A549 (cell line): Measurements from ENCODE around the gene NFATC3. TPM values are rescaled to one million over a fixed set of nuclear protein-coding genes. Genes with fewer than 3 reads are reported as not detected.

ENCODE experiments used
- ATAC-seq, 2 experiments: fragments of 200-7000 bp in 1 of 2; fragments of >200 bp in 1 of 2; cut with Nextera tagmentation in 1 of 2; cut with Tn5 transposase in 1 of 2; 3 replicates each; pipeline versions ENCODE4 v1.8.0 to v1.9.1; 2018 to 2020; ENCODE audit warnings: mild to moderate bottlenecking in 1 of 2, moderate library complexity in 1 of 2
- CTCF ChIA-PET: fragments of 300-600 bp; sonication (Branson Sonifier 250); formaldehyde crosslinking; extraction: SDS; loops from one replicate; lab custom pipeline; 2021; ENCODE audit warnings: antibody characterized with exemption, inconsistent platforms; lab: Yijun Ruan, JAX
- POLR2A ChIA-PET: fragments of 350-600 bp; formaldehyde crosslinking; extraction: SDS; loops from one replicate; lab custom pipeline; 2021; ENCODE audit warnings: antibody characterized with exemption, inconsistent platforms; lab: Yijun Ruan, JAX
- DNase-seq, 2 experiments: peaks; one replicate each; pipeline versions ENCODE4 v3.0.0 to v3.0.0-alpha.2; 2011 to 2016; ENCODE audit warnings: low read depth in 1 of 2, low spot score in 1 of 2
- FAIRE-seq: peaks from 2 replicates; lab custom pipeline; 2011; peaks lifted over from hg19 to GRCh38; lab: Jason Lieb, UNC
- H3K27ac ChIP-seq, 2 experiments: fragments of >200 bp; sonication (Bioruptor Twin); formaldehyde crosslinking; 3 replicates each; pipeline ENCODE4 v1.5.1; 2016 to 2017
- H3K4me1 ChIP-seq: fragments of >200 bp; sonication (Bioruptor Twin); formaldehyde crosslinking; 3 replicates; pipeline ENCODE4 v1.6.1; 2016
- H3K4me2 ChIP-seq: fragments of >200 bp; sonication (Bioruptor Twin); formaldehyde crosslinking; 3 replicates; pipeline ENCODE4 v1.6.1; 2016
- H3K4me3 ChIP-seq: fragments of >200 bp; sonication (Bioruptor Twin); formaldehyde crosslinking; 3 replicates; pipeline ENCODE4 v1.5.1; 2016
- H3K9me3 ChIP-seq: fragments of >200 bp; sonication (Bioruptor Twin); formaldehyde crosslinking; 3 replicates; pipeline ENCODE4 v1.6.1; 2016
- BHLHE40 ChIP-seq: IDR thresholded peaks from 2 replicates; pipeline ENCODE4 v1.6.1; 2012; ENCODE audit warnings: low read depth, low read length, inconsistent platforms
- CEBPB ChIP-seq, 2 experiments: fragments of >200 bp in 1 of 2; sonication (Bioruptor Twin) in 1 of 2; formaldehyde crosslinking in 1 of 2; IDR thresholded peaks; 2 replicates each; pipeline ENCODE4 v1.6.1; 2012 to 2016
- CHD4 ChIP-seq: fragments of 200-600 bp; sonication (generic); IDR thresholded peaks from 2 replicates; pipeline ENCODE4 v1.6.1; 2016; ENCODE audit warnings: antibody characterized with exemption, mild to moderate bottlenecking, borderline replicate concordance
- CTCF ChIP-seq: fragments of >200 bp; sonication (Bioruptor Twin); formaldehyde crosslinking; IDR thresholded peaks from 3 replicates; pipeline ENCODE4 v1.5.1; 2016
- EHMT2 ChIP-seq: fragments of 200-600 bp; sonication (generic); IDR thresholded peaks from 2 replicates; pipeline ENCODE4 v1.6.1; 2016; ENCODE audit warnings: antibody characterized with exemption, low read depth, mild to moderate bottlenecking, moderate library complexity
- EP300 ChIP-seq, 2 experiments: fragments of >200 bp; sonication (Bioruptor Twin); formaldehyde crosslinking; IDR thresholded peaks; 2 replicates in 1 of 2; 3 replicates in 1 of 2; pipeline ENCODE4 v1.6.1; 2016 to 2017
- ESRRA ChIP-seq: fragments of 150-350 bp; IDR thresholded peaks from 2 replicates; pipeline ENCODE4 v1.6.1; 2014; ENCODE audit warnings: mild to moderate bottlenecking, low read length, borderline replicate concordance
- FOSB ChIP-seq: fragments of 250-450 bp; sonication (Bioruptor Pico); IDR thresholded peaks from 2 replicates; pipeline ENCODE4 v1.5.0; 2020; ENCODE audit warnings: mild to moderate bottlenecking, moderate library complexity
- GATA3 ChIP-seq: IDR thresholded peaks from 2 replicates; pipeline ENCODE4 v1.6.1; 2012; ENCODE audit warnings: borderline replicate concordance
- HES2 ChIP-seq: fragments of >200 bp; sonication (Bioruptor Twin); formaldehyde crosslinking; IDR thresholded peaks from 2 replicates; pipeline ENCODE4 v1.6.1; 2016
- HEYL ChIP-seq: fragments of 250-450 bp; sonication (Bioruptor Pico); IDR thresholded peaks from 2 replicates; pipeline ENCODE4 v1.8.0; 2021; ENCODE audit warnings: mild to moderate bottlenecking, moderate library complexity
- KDM5A ChIP-seq: fragments of 200-600 bp; sonication (generic); IDR thresholded peaks from 2 replicates; pipeline ENCODE4 v1.6.1; 2016; ENCODE audit warnings: antibody characterized with exemption, mild to moderate bottlenecking
- MAFK ChIP-seq: fragments of 450-650 bp; IDR thresholded peaks from 2 replicates; pipeline ENCODE4 v1.6.1; 2014; ENCODE audit not compliant: partially characterized antibody
- MYC ChIP-seq: IDR thresholded peaks from 2 replicates; pipeline ENCODE4 v1.6.1; 2012; ENCODE audit warnings: mild to moderate bottlenecking, inconsistent platforms, low read length, improper control_type of control experiment, borderline replicate concordance
- NFE2L2 ChIP-seq: fragments of 150-350 bp; conservative IDR thresholded peaks from 2 replicates; pipeline ENCODE4 v1.6.1; 2014; ENCODE audit warnings: low read length
- NPAS2 ChIP-seq: fragments of 250-450 bp; sonication (Bioruptor Pico); IDR thresholded peaks from 2 replicates; pipeline ENCODE4 v1.8.0; 2022; ENCODE audit warnings: mild to moderate bottlenecking, moderate library complexity, borderline replicate concordance
- PBX3 ChIP-seq: IDR thresholded peaks from 2 replicates; pipeline ENCODE4 v1.6.1; 2012
- POLR2AphosphoS2 ChIP-seq: conservative IDR thresholded peaks from 2 replicates; pipeline ENCODE4 v1.6.1; 2012; ENCODE audit warnings: low read length, improper control_type of control experiment, inconsistent platforms
- RFX5 ChIP-seq: fragments of 450-650 bp; IDR thresholded peaks from 2 replicates; pipeline ENCODE4 v1.7.1; 2014; ENCODE audit warnings: antibody characterized with exemption, mild to moderate bottlenecking, moderate library complexity
- RNF2 ChIP-seq: fragments of 200-600 bp; sonication (generic); IDR thresholded peaks from 2 replicates; pipeline ENCODE4 v1.6.1; 2016; ENCODE audit warnings: low read depth, mild to moderate bottlenecking, antibody characterized with exemption, moderate library complexity, borderline replicate concordance
- ZFP36 ChIP-seq: fragments of 450-650 bp; IDR thresholded peaks from 2 replicates; pipeline ENCODE4 v1.6.1; 2014; ENCODE audit warnings: borderline replicate concordance; ENCODE audit not compliant: partially characterized antibody
- ZNF302 ChIP-seq: fragments of 250-450 bp; sonication (Bioruptor Pico); IDR thresholded peaks from 2 replicates; pipeline ENCODE4 v1.9.0; 2021; ENCODE audit warnings: inconsistent platforms, mild to moderate bottlenecking, moderate library complexity
- WGBS: methylation state at CpG from one replicate; pipeline ENCODE4 v1.1.6; 2017; ENCODE audit errors: missing lambda C conversion rate; 5-methylcytosine and 5-hydroxymethylcytosine counted together
- polyA plus RNA-seq, 4 experiments: library from polyadenylated mRNA; depleted of rRNA in 3 of 4; stranded (reverse); fragments of >200 nt; fragmentation: RNase III in 1 of 4; extraction: RNeasy Plus Mini Kit Qiagen cat#74134 plus additional on column Dnase treatment in 1 of 4; gene quantifications; 2 replicates in 3 of 4; 3 replicates in 1 of 4; pipeline ENCODE4 v1.2.3, GENCODE V29; 2011 to 2017
- TF ChIP-seq, protein P1 (sequence below): IDR thresholded peaks from 2 replicates; pipeline ENCODE4 v1.6.1; 2012; ENCODE audit warnings: low read depth, borderline replicate concordance
- TF ChIP-seq, protein P2 (sequence below): IDR thresholded peaks from 2 replicates; pipeline ENCODE4 v1.6.1; 2012

Gene NFATC3
- polyA plus RNA-seq, 2 of the 4 experiments (the other 2 are of a cell fraction): 13.3 to 23.9 TPM

DNA sequence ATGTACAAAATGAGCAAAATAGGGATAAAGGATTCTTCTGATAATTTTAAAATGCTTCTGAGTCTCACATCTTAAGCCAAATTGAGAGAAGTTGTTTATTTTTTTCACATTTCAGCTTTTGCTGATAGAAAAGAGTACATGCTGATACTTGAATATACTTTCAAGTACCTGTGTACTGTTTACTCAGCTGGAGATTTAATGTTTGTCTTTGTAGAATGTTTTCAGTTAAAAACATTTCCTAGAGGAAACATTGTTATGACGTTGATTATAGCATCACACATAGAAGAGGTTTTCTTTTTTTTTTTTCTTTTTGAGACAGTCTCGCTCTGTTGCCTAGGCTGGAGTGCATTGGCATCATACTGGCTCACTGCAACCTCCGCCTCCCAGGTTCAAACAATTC, 131.1 kb downstream of the NFATC3 start:
- TF ChIP-seq NPAS2 (CRISPR knock-in tag) (no peak), POLR2AphosphoS2 (no peak), CHD4 (no peak), EHMT2 (no peak), HES2 (no peak), MAFK (no peak), HEYL (CRISPR knock-in tag) (no peak), ZNF302 (CRISPR knock-in tag) (no peak), GATA3 (no peak), NFE2L2 (no peak), RNF2 (no peak), CEBPB (IDR thresholded peaks at IDR 0.05) (no peak), RFX5 (no peak), BHLHE40 (no peak), MYC (no peak)
- TF ChIP-seq, protein P1, sequence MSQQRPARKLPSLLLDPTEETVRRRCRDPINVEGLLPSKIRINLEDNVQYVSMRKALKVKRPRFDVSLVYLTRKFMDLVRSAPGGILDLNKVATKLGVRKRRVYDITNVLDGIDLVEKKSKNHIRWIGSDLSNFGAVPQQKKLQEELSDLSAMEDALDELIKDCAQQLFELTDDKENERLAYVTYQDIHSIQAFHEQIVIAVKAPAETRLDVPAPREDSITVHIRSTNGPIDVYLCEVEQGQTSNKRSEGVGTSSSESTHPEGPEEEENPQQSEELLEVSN: no peak
- Histone ChIP-seq H3K4me1 (no peaks in the 10 kb centered on the region), H3K27ac (no peak overlapping the region), H3K4me2 (no peak overlapping the region), H3K9me3 (no peaks in the 10 kb centered on the region), H3K4me3 (no peak overlapping the region)
- FAIRE-seq (no peak), DNase-seq (no peak), ATAC-seq (no peak)
- ChIA-PET CTCF (interaction anchor here (0.6 to 4.8 kb wide), 5 partner anchors 12 to 172 kb away, joined by 3 to 25 read pairs (median 11); no protein-coding TSS in a partner anchor), POLR2A (no interaction called here)
- 92% methylated on average over 3 of the region's 3 CpGs for WGBS

- DNase-seq: no peak
- Histone ChIP-seq H3K4me2 (no peak overlapping the region), H3K9me3 (no peaks in the 10 kb centered on the region)
- POLR2A ChIA-PET: no interaction called here
- TF ChIP-seq ZFP36: no peak
- no peak for TF ChIP-seq RNF2
- no peak for TF ChIP-seq CTCF
- TF ChIP-seq FOSB (CRISPR knock-in tag): no peak
- no peak for TF ChIP-seq EP300 (IDR thresholded peaks at IDR 0.05)
- TF ChIP-seq, protein P2, sequence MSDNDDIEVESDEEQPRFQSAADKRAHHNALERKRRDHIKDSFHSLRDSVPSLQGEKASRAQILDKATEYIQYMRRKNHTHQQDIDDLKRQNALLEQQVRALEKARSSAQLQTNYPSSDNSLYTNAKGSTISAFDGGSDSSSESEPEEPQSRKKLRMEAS: no peak
- TF ChIP-seq ESRRA: no peak
- no peak for TF ChIP-seq PBX3
- no peak for TF ChIP-seq KDM5A
- TF ChIP-seq, all 56 proteins: peak for 0
- no peak for FAIRE-seq
- Histone ChIP-seq H3K27ac (no peak overlapping the region), H3K4me1 (no peaks in the 10 kb centered on the region), H3K4me3 (no peak overlapping the region)
- ATAC-seq: no peak
- 86% methylated on average over 4 of the region's 4 CpGs for WGBS
- CTCF ChIA-PET: interaction anchor here (0.6 to 4.8 kb wide), 5 partner anchors 11 to 150 kb away, joined by 3 to 25 read pairs (median 11); no protein-coding TSS in a partner anchor
Observed at GRCh38 chr16:68217506-68217905, 132.3 kb downstream of the NFATC3 start.
